Activated naive CD4-positive, alpha-beta T cell treated with anti-CD3 and anti-CD28 coated beads, Interleukin-2, amount 50 U/mL, for 72 hours (primary cell): ENCODE measurements around the gene ESYT3. TPM values are rescaled to one million over a fixed set of nuclear protein-coding genes. Genes with fewer than 3 reads are reported as not detected.
"Not testable (repeated sequence)": the region's sequence is repeated elsewhere in the genome, so short reads cannot be mapped to it uniquely, and the experiment has no call there.

ENCODE experiments used
- ATAC-seq, 2 donors: fragments of 150-1000 bp; cut with Tn5 transposase; 2 replicates each; pipeline ENCODE4 v1.10.0; 2021; ENCODE audit warnings: mild to moderate bottlenecking in 2 of 2, moderate library complexity in 2 of 2
- DNase-seq, 2 donors: peaks; one replicate each; pipeline ENCODE4 v3.0.0; 2021 to 2022; ENCODE audit warnings: low spot score in 2 of 2
- H3K27ac Mint-ChIP-seq, 2 donors: one replicate each; pipeline ENCODE4 v1.8.0; 2022; ENCODE audit warnings: mild to moderate bottlenecking in 2 of 2, mixed read lengths in 2 of 2
- H3K36me3 Mint-ChIP-seq, 2 donors: one replicate each; pipeline ENCODE4 v1.8.0; 2022; ENCODE audit warnings: mixed read lengths in 2 of 2
- H3K9me3 Mint-ChIP-seq, 2 donors: one replicate each; pipeline ENCODE4 v1.8.0; 2022; ENCODE audit warnings: mixed read lengths in 2 of 2
- total RNA-seq, 2 donors: library from RNA; stranded (reverse); gene quantifications; one replicate each; pipeline ENCODE4 v1.2.3, GENCODE V29; 2022

The ESYT3 gene
- total RNA-seq, 2 donors from 2014 or later = 0.14 to 0.35 TPM

GRCh38 chr3:138464491-138464860 is 30.1 kb downstream of the ESYT3 start:
- no peak for ATAC-seq
- Mint-ChIP-seq H3K36me3 (no peaks in the 10 kb centered on the region), H3K9me3 (no peaks in the 10 kb centered on the region), H3K27ac (no peak overlapping the region)
- DNase-seq = no peak

DNA sequence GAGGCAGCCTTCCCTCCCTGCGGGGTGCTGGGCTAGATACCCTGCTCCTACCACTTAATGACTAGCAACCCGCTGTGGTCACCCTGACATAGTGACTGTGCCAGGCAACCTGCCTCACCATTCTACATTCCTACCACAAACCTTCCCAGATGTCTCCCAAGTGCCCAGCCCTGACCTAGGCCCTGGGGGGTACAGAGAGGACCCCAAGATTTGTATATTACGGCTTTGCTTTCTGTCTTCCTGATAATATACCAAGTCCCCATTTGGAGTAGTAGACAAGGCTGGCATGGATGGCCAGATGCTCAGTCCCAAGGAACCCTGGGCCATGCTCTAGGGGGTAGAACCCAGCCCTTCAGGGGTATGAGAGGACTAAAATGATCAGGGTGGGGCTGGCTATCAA is 31.0 kb downstream of the ESYT3 start:
- Mint-ChIP-seq H3K9me3 (no peaks in the 10 kb centered on the region), H3K27ac (no peak overlapping the region), H3K36me3 (no peaks in the 10 kb centered on the region)
- ATAC-seq = no peak
- DNase-seq = no peak

GRCh38 chr3:138465925-138466324 is 31.5 kb downstream of the ESYT3 start:
- no peaks in the 10 kb centered on the region for H3K9me3 Mint-ChIP-seq
- no peak for ATAC-seq
- no peak overlapping the region for H3K27ac Mint-ChIP-seq
- no peaks in the 10 kb centered on the region for H3K36me3 Mint-ChIP-seq
- no peak for DNase-seq

DNA sequence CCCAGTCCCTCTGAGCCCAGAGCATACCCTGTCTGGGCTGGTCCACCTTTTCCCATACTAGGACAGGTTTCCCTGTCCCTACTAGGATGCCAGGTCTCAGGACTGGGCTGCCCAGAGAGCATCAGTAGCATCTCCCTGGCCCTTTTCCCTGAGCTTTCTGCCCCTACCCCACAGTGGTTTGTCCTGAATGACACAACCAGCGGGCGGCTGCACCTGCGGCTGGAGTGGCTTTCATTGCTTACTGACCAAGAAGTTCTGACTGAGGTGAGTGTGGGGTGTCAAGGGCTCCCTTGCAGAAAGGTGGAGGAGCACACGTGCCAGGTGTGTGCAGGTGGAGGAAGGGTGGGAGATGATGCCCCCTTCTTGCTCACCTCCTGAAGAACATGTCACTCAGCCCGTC is 33.5 kb downstream of the ESYT3 start:
- ATAC-seq = no peak
- Mint-ChIP-seq H3K36me3 (no peaks in the 10 kb centered on the region), H3K27ac (no peak overlapping the region), H3K9me3 (no peaks in the 10 kb centered on the region)
- DNase-seq = no peak

GRCh38 chr3:138468451-138468850 is 34.0 kb downstream of the ESYT3 start:
- DNase-seq = no peak
- no peak for ATAC-seq
- Mint-ChIP-seq H3K36me3 (no peaks in the 10 kb centered on the region), H3K27ac (peak overlapping the region in 1 of 2 donors; percentile 14), H3K9me3 (no peaks in the 10 kb centered on the region)

- Mint-ChIP-seq H3K36me3 (no peaks in the 10 kb centered on the region), H3K27ac (no peak overlapping the region), H3K9me3 (no peaks in the 10 kb centered on the region)
- DNase-seq (no peak), ATAC-seq (no peak)
Observed at GRCh38 chr3:138468886-138469285, 34.5 kb downstream of the ESYT3 start.

DNA sequence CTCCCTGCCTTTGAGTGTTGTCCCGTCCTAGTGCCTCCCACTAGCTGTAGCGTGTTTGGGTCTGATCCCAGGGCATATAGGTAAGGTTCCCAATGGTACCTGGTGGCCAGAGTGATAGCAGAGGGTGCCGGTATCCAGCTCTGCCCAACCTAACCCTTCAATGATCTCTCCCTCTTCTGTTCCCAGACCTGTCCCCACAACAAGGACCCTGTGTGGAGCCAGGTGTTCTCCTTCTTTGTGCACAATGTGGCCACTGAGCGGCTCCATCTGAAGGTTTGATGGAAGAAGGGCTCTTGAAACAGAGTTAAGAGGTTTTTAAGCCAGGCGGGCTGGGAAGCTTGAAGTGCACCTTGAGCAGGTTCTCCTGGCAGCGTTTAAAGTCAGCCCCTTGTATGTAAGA is 35.5 kb downstream of the ESYT3 start:
- Mint-ChIP-seq H3K36me3 (no peaks in the 10 kb centered on the region), H3K27ac (no peak overlapping the region), H3K9me3 (no peaks in the 10 kb centered on the region)
- ATAC-seq (no peak), DNase-seq (no peak)

- no peak for ATAC-seq
- Mint-ChIP-seq H3K36me3 (no peaks in the 10 kb centered on the region), H3K9me3 (no peaks in the 10 kb centered on the region), H3K27ac (no peak overlapping the region)
- DNase-seq = no peak
Observed at GRCh38 chr3:138470687-138471086, 36.3 kb downstream of the ESYT3 start.

DNA sequence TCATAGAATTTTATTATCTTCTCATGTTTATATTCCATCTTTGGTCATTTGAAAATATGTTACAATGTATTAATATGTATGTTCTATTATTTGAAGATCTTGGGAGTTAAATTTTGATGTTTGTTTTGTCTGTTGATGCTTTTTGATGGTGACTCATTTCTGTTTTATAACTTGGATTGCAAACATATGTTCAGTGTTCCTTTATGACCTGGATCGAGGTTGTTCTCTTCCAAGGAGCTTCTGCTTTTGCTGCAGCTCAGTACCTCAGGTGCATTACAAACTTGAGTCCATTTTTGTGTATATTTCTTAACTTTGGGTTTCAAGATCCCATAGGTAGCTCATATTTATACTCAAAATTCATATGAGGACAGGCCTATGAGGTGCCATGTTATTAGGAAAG is 37.1 kb downstream of the ESYT3 start:
- H3K27ac Mint-ChIP-seq = no peak overlapping the region
- no peaks in the 10 kb centered on the region for H3K36me3 Mint-ChIP-seq
- no peaks in the 10 kb centered on the region for H3K9me3 Mint-ChIP-seq
- ATAC-seq (no peak), DNase-seq (no peak)

DNA sequence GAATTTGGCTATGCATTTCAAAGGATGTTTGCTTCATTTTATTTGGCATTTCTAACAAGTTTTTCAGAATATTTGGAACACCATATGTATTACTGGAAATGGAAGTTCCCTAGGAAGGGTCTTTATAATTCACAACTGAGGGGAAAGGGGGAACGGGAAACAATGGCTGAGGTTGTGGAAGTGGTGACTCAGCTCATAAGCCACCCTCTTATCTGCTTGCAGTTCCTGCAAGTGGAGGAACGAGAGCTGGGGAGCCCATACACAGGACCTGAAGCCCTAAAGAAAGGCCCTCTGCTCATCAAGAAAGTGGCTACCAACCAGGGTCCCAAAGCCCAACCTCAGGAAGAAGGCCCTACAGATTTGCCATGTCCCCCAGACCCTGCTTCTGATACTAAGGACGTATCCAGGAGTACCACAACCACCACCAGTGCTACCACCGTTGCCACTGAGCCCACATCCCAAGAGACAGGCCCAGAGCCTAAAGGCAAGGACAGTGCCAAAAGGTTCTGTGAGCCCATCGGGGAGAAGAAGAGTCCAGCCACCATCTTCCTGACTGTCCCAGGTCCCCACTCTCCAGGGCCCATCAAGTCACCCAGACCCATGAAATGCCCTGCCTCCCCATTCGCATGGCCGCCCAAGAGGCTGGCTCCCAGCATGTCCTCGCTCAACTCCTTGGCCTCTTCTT is 37.9 kb downstream of the ESYT3 start:
- DNase-seq (no peak), ATAC-seq (no peak)
- H3K9me3 Mint-ChIP-seq = no peaks in the 10 kb centered on the region
- no peak overlapping the region for H3K27ac Mint-ChIP-seq
- H3K36me3 Mint-ChIP-seq = no peaks in the 10 kb centered on the region

- Mint-ChIP-seq H3K27ac (no peak overlapping the region), H3K36me3 (no peaks in the 10 kb centered on the region), H3K9me3 (no peaks in the 10 kb centered on the region)
- ATAC-seq = no peak
- no peak for DNase-seq
Observed at GRCh38 chr3:138473391-138473790, 39.0 kb downstream of the ESYT3 start.

GRCh38 chr3:138474163-138474562 is 39.7 kb downstream of the ESYT3 start:
- Mint-ChIP-seq H3K27ac (no peak overlapping the region), H3K36me3 (no peaks in the 10 kb centered on the region), H3K9me3 (no peaks in the 10 kb centered on the region)
- no peak for DNase-seq
- no peak for ATAC-seq

DNA sequence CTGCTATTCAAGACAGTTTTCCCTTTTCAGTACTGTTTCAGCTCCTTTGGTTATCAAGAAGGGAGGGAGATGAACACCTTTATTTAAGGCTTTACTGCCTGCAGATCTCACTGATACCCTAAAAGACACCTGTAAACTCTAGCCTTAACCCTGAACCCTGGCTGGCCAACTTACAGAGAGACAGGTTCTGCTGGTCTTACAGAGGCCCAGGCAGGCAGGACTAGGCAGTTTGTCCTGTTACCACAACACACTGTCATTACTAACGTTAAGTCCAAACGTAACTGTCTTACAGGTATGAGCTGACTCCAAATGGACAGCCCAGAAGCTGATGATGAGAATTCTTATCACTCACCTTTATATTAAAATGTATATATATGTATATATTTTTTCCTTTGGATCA is 42.1 kb downstream of the ESYT3 start:
- DNase-seq = no peak

GRCh38 chr3:138477120-138477519 is 42.7 kb downstream of the ESYT3 start:
- ATAC-seq = no peak
- no peaks in the 10 kb centered on the region for H3K9me3 Mint-ChIP-seq
- no peak overlapping the region for H3K27ac Mint-ChIP-seq
- DNase-seq = no peak
- no peaks in the 10 kb centered on the region for H3K36me3 Mint-ChIP-seq

More for the DNA sequence above, 42.1 kb downstream of the ESYT3 start:
- no peaks in the 10 kb centered on the region for H3K9me3 Mint-ChIP-seq
- H3K36me3 Mint-ChIP-seq = no peaks in the 10 kb centered on the region
- H3K27ac Mint-ChIP-seq = no peak overlapping the region
- ATAC-seq = no peak

DNA sequence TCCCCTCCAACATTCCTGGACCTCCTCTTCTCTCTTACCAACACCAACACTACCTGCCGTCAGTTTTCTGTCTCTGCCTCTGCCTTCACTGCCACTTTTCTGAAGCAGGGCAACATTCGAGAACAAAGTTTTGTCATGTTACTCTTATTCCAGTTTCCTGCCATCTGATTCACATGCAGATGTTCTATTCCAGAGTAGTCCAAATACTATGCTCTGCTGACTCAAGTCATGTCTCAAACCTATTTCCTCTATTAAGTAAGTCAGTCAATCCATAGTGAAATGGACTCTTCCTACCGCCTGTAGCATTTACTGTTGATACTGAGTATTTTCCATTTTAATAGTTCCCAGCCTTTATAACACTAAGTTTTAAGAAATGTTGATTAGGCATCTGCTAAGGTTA is 43.4 kb downstream of the ESYT3 start:
- ATAC-seq = no peak

DNA sequence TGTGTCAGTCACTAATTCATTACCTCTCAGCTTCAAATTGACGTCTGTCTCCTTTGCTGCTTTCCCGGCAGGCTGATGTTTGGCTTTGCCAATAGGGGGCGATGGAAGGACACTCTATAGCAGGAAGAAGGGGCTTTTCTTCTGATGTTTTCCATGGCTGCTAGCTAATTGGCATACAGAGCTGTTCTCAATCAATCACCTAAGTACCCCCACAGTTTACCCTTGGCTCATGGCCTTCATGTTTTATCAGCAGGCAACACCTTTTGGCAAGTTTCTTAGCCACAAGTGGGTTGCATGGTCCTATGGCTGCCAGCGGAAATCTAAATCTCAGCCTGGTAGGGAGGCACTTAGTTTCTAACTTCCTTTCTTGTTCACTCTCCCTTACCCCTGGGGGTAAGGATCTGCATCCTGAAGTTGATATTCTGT is 45.0 kb downstream of the ESYT3 start:
- peak in 1 of 2 donors; percentile 64 for DNase-seq
- ATAC-seq = peak in 1 of 2 donors; percentile 48
- Mint-ChIP-seq H3K27ac (no peak overlapping the region), H3K9me3 (peaks cover 0 to 5% of the 10 kb centered on the region in 2 donors), H3K36me3 (no peaks in the 10 kb centered on the region)

More for the DNA sequence above, 43.4 kb downstream of the ESYT3 start:
- Mint-ChIP-seq H3K36me3 (no peaks in the 10 kb centered on the region), H3K27ac (no peak overlapping the region), H3K9me3 (no peaks in the 10 kb centered on the region)
- DNase-seq = no peak

DNA sequence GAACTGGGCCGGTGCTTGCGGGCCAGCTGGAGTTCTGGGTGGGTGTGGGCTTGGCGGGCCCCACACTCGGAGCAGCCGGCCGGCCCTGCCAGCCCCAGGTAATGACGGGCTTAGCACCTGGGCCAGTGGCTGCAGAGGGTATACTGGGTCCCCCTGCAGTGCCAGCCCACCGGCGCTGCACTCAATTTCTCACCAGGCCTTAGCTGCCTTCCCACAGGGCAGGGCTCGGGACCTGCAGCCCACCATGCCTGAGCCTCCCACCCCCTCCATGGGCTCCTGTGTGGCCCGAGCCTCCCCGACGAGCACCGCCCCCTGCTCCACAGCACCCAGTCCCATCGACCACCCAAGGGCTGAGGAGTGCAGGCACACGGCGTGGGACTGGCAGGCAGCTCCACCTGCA is 50.3 kb downstream of the ESYT3 start:
- DNase-seq, H3K27ac Mint-ChIP-seq, ATAC-seq: not testable (repeated sequence)
- Mint-ChIP-seq H3K36me3 (peaks cover 31 to 35% of the 10 kb centered on the region in 2 donors), H3K9me3 (peaks cover 32 to 36% of the 10 kb centered on the region in 2 donors)

GRCh38 chr3:138486580-138486979 is 52.2 kb downstream of the ESYT3 start:
- peaks cover 36 to 45% of the 10 kb centered on the region in 2 donors for H3K9me3 Mint-ChIP-seq
- H3K36me3 Mint-ChIP-seq = peaks cover 31 to 35% of the 10 kb centered on the region in 2 donors
- not testable (repeated sequence) for DNase-seq, ATAC-seq, H3K27ac Mint-ChIP-seq
